Activated CD4-positive, alpha-beta T cell treated with anti-CD3 and anti-CD28 coated beads, Interleukin-2, Interleukin-4, amounts not matched to agents 100 ng/mL and 50 ng/mL, durations not matched to agents 16 hours and 8 hours (primary cell): ENCODE data around the gene STPG3.
A peak's percentile ranks its signal among the peaks of the same experiment; 100 is the strongest.

Experiments used
- DNase-seq: peaks from one replicate; pipeline ENCODE4 v3.0.0-alpha.2; 2020; ENCODE audit warnings: low spot score

The STPG3 gene

GRCh38 chr9:137222190-137223077, 28.7 kb upstream of the STPG3 start, which contains the start of gene RNF208:
TSS of gene RNF208 (minus strand) at chr9:137222240. CDS start at chr9:137221212, 1,028 bp downstream.
- no peak for DNase-seq

- DNase-seq: peak; percentile 100
Observed at GRCh38 chr9:137223078-137223970, 27.8 kb upstream of the STPG3 start.

- no peak for DNase-seq
Observed at GRCh38 chr9:137224830-137225694, 26.0 kb upstream of the STPG3 start, which contains the start of gene CYSRT1. TSS of gene CYSRT1 (plus strand) at chr9:137225174. CDS start at chr9:137225622, 448 bp downstream.

GRCh38 chr9:137225699-137226331, 25.3 kb upstream of the STPG3 start:
- no peak for DNase-seq

GRCh38 chr9:137226338-137227053, 24.6 kb upstream of the STPG3 start:
- no peak for DNase-seq

GRCh38 chr9:137227054-137227852, 23.8 kb upstream of the STPG3 start, which contains the start of gene RNF224:
TSS of gene RNF224 (plus strand) at chr9:137227502. CDS start at chr9:137228336, 834 bp downstream.
- DNase-seq: peak; percentile 85

- DNase-seq: no peak
Observed at GRCh38 chr9:137227853-137228505, 23.1 kb upstream of the STPG3 start.

GRCh38 chr9:137228506-137228967, 22.5 kb upstream of the STPG3 start:
- no peak for DNase-seq

- no peak for DNase-seq
Observed at GRCh38 chr9:137228968-137229896, 21.9 kb upstream of the STPG3 start.

GRCh38 chr9:137229903-137230704, 21.0 kb upstream of the STPG3 start:
- DNase-seq: no peak

- DNase-seq: no peak
Observed at GRCh38 chr9:137230705-137231371, 20.2 kb upstream of the STPG3 start, which contains the start of gene SLC34A3. TSS of gene SLC34A3 (plus strand) at chr9:137230901. CDS start at chr9:137231703, 802 bp downstream.

GRCh38 chr9:137231372-137232039, 19.6 kb upstream of the STPG3 start:
- DNase-seq: no peak

GRCh38 chr9:137232101-137232500, 19.0 kb upstream of the STPG3 start:
- DNase-seq: no peak

- no peak for DNase-seq
Observed at GRCh38 chr9:137232510-137232909, 18.6 kb upstream of the STPG3 start.

GRCh38 chr9:137233143-137233980, 17.7 kb upstream of the STPG3 start:
- DNase-seq: no peak
